Measurements from ENCODE around the gene SRGAP1. TPM values are rescaled to one million over a fixed set of nuclear protein-coding genes. Genes with fewer than 3 reads are reported as not detected.

SRGAP1 gene
- total and polyA plus RNA-seq, 9 donors, result 4.7 to 10.5 (median 5.7) TPM

- H3K4me1 ChIP-seq (ENCODE audit: control insufficient read depth, insufficient read depth, low read length), result peaks cover 10% of the 10 kb centered on the region
- no peaks in the 10 kb centered on the region for H3K36me3 ChIP-seq (ENCODE audit: control insufficient read depth, insufficient read depth, low read length)
- peak; percentile 96 for DNase-seq
- no peaks in the 10 kb centered on the region for H3K9me3 ChIP-seq (replicated peaks; ENCODE audit: control insufficient read depth, low read depth, low read length)
- peak overlapping the region; percentile 81 for H3K27ac ChIP-seq (ENCODE audit: low read length)
- no peak overlapping the region for H3K4me3 ChIP-seq (ENCODE audit: low read length)
- WGBS (ENCODE audit: insufficient coverage), result no CpG with 5 or more reads among the region's 2 CpGs
- H3K27me3 ChIP-seq (ENCODE audit: control insufficient read depth, insufficient read depth, low read length), result no peaks in the 10 kb centered on the region
Measured at GRCh38 chr12:64098709-64099354, 254.3 kb downstream of the SRGAP1 start.

- DNase-seq, result peak; percentile 97
- peak overlapping the region; percentile 81 for H3K27ac ChIP-seq (ENCODE audit: low read length)
Measured at GRCh38 chr12:64099397-64099796, 254.9 kb downstream of the SRGAP1 start.

GRCh38 chr12:64102339-64102738, 257.8 kb downstream of the SRGAP1 start:
- Histone ChIP-seq H3K36me3 (ENCODE audit: control insufficient read depth, insufficient read depth, low read length) (no peaks in the 10 kb centered on the region), H3K4me3 (ENCODE audit: low read length) (no peak overlapping the region), H3K27me3 (ENCODE audit: control insufficient read depth, insufficient read depth, low read length) (no peaks in the 10 kb centered on the region), H3K27ac (ENCODE audit: low read length) (no peak overlapping the region), H3K9me3 (replicated peaks; ENCODE audit: control insufficient read depth, low read depth, low read length) (no peaks in the 10 kb centered on the region), H3K4me1 (ENCODE audit: control insufficient read depth, insufficient read depth, low read length) (peaks cover 13% of the 10 kb centered on the region)
- DNase-seq, result no peak
- no CpG with 5 or more reads among the region's 4 CpGs for WGBS (ENCODE audit: insufficient coverage)

More at GRCh38 chr12:64099397-64099796, 254.9 kb downstream of the SRGAP1 start:
- Histone ChIP-seq H3K36me3 (ENCODE audit: control insufficient read depth, insufficient read depth, low read length) (no peaks in the 10 kb centered on the region), H3K4me1 (ENCODE audit: control insufficient read depth, insufficient read depth, low read length) (peaks cover 12% of the 10 kb centered on the region), H3K27me3 (ENCODE audit: control insufficient read depth, insufficient read depth, low read length) (no peaks in the 10 kb centered on the region), H3K4me3 (ENCODE audit: low read length) (no peak overlapping the region), H3K9me3 (replicated peaks; ENCODE audit: control insufficient read depth, low read depth, low read length) (no peaks in the 10 kb centered on the region)
- 20% methylated on average over 1 of the region's 5 CpGs for WGBS (ENCODE audit: insufficient coverage)

- WGBS (ENCODE audit: insufficient coverage), result 80% methylated on average over 1 of the region's 10 CpGs
- peaks cover 2% of the 10 kb centered on the region for H3K36me3 ChIP-seq (ENCODE audit: control insufficient read depth, insufficient read depth, low read length)
- H3K9me3 ChIP-seq (replicated peaks; ENCODE audit: control insufficient read depth, low read depth, low read length), result no peaks in the 10 kb centered on the region
- H3K4me1 ChIP-seq (ENCODE audit: control insufficient read depth, insufficient read depth, low read length), result peaks cover 7% of the 10 kb centered on the region
- H3K27me3 ChIP-seq (ENCODE audit: control insufficient read depth, insufficient read depth, low read length), result no peaks in the 10 kb centered on the region
- no peak overlapping the region for H3K27ac ChIP-seq (ENCODE audit: low read length)
- H3K4me3 ChIP-seq (ENCODE audit: low read length), result no peak overlapping the region
- peak; percentile 54 for DNase-seq
Measured at GRCh38 chr12:64103825-64104740, 259.6 kb downstream of the SRGAP1 start.

GRCh38 chr12:64105026-64105425, 260.5 kb downstream of the SRGAP1 start:
- Histone ChIP-seq H3K27ac (ENCODE audit: low read length) (no peak overlapping the region), H3K4me1 (ENCODE audit: control insufficient read depth, insufficient read depth, low read length) (peaks cover 3% of the 10 kb centered on the region), H3K27me3 (ENCODE audit: control insufficient read depth, insufficient read depth, low read length) (no peaks in the 10 kb centered on the region), H3K36me3 (ENCODE audit: control insufficient read depth, insufficient read depth, low read length) (peaks cover 5% of the 10 kb centered on the region), H3K9me3 (replicated peaks; ENCODE audit: control insufficient read depth, low read depth, low read length) (no peaks in the 10 kb centered on the region), H3K4me3 (ENCODE audit: low read length) (no peak overlapping the region)
- WGBS (ENCODE audit: insufficient coverage), result 57% methylated on average over 1 of the region's 3 CpGs
- DNase-seq, result no peak

- Histone ChIP-seq H3K27ac (ENCODE audit: low read length) (no peak overlapping the region), H3K4me1 (ENCODE audit: control insufficient read depth, insufficient read depth, low read length) (peaks cover 3% of the 10 kb centered on the region), H3K4me3 (ENCODE audit: low read length) (no peak overlapping the region), H3K36me3 (ENCODE audit: control insufficient read depth, insufficient read depth, low read length) (peaks cover 9% of the 10 kb centered on the region), H3K27me3 (ENCODE audit: control insufficient read depth, insufficient read depth, low read length) (no peaks in the 10 kb centered on the region), H3K9me3 (replicated peaks; ENCODE audit: control insufficient read depth, low read depth, low read length) (no peaks in the 10 kb centered on the region)
- no CpG with 5 or more reads among the region's 1 CpG for WGBS (ENCODE audit: insufficient coverage)
- no peak for DNase-seq
Measured at GRCh38 chr12:64107776-64108175, 263.3 kb downstream of the SRGAP1 start.

GRCh38 chr12:64109706-64110105, 265.2 kb downstream of the SRGAP1 start:
- peaks cover 9% of the 10 kb centered on the region for H3K36me3 ChIP-seq (ENCODE audit: control insufficient read depth, insufficient read depth, low read length)
- no peaks in the 10 kb centered on the region for H3K4me1 ChIP-seq (ENCODE audit: control insufficient read depth, insufficient read depth, low read length)
- H3K4me3 ChIP-seq (ENCODE audit: low read length), result no peak overlapping the region
- 100% methylated on average over 1 of the region's 4 CpGs for WGBS (ENCODE audit: insufficient coverage)
- DNase-seq, result no peak
- no peak overlapping the region for H3K27ac ChIP-seq (ENCODE audit: low read length)
- no peaks in the 10 kb centered on the region for H3K27me3 ChIP-seq (ENCODE audit: control insufficient read depth, insufficient read depth, low read length)
- no peaks in the 10 kb centered on the region for H3K9me3 ChIP-seq (replicated peaks; ENCODE audit: control insufficient read depth, low read depth, low read length)

GRCh38 chr12:64110864-64111263, 266.4 kb downstream of the SRGAP1 start:
- Histone ChIP-seq H3K4me3 (ENCODE audit: low read length) (no peak overlapping the region), H3K27ac (ENCODE audit: low read length) (no peak overlapping the region), H3K27me3 (ENCODE audit: control insufficient read depth, insufficient read depth, low read length) (no peaks in the 10 kb centered on the region), H3K9me3 (replicated peaks; ENCODE audit: control insufficient read depth, low read depth, low read length) (no peaks in the 10 kb centered on the region), H3K4me1 (ENCODE audit: control insufficient read depth, insufficient read depth, low read length) (no peaks in the 10 kb centered on the region), H3K36me3 (ENCODE audit: control insufficient read depth, insufficient read depth, low read length) (peaks cover 9% of the 10 kb centered on the region)
- no peak for DNase-seq

- Histone ChIP-seq H3K9me3 (replicated peaks; ENCODE audit: control insufficient read depth, low read depth, low read length) (no peaks in the 10 kb centered on the region), H3K27ac (ENCODE audit: low read length) (no peak overlapping the region), H3K36me3 (ENCODE audit: control insufficient read depth, insufficient read depth, low read length) (no peaks in the 10 kb centered on the region), H3K27me3 (ENCODE audit: control insufficient read depth, insufficient read depth, low read length) (no peaks in the 10 kb centered on the region), H3K4me3 (ENCODE audit: low read length) (no peak overlapping the region), H3K4me1 (ENCODE audit: control insufficient read depth, insufficient read depth, low read length) (no peaks in the 10 kb centered on the region)
- no peak for DNase-seq
- 100% methylated on average over 1 of the region's 2 CpGs for WGBS (ENCODE audit: insufficient coverage)
Measured at GRCh38 chr12:64116969-64117368, 272.5 kb downstream of the SRGAP1 start.

GRCh38 chr12:64120568-64120967, 276.1 kb downstream of the SRGAP1 start:
- H3K4me3 ChIP-seq (ENCODE audit: low read length), result no peak overlapping the region
- H3K27ac ChIP-seq (ENCODE audit: low read length), result no peak overlapping the region
- H3K9me3 ChIP-seq (replicated peaks; ENCODE audit: control insufficient read depth, low read depth, low read length), result no peaks in the 10 kb centered on the region
- no peak for DNase-seq
- no peaks in the 10 kb centered on the region for H3K36me3 ChIP-seq (ENCODE audit: control insufficient read depth, insufficient read depth, low read length)
- no peaks in the 10 kb centered on the region for H3K27me3 ChIP-seq (ENCODE audit: control insufficient read depth, insufficient read depth, low read length)
- no peaks in the 10 kb centered on the region for H3K4me1 ChIP-seq (ENCODE audit: control insufficient read depth, insufficient read depth, low read length)

Data from muscle of leg (tissue), 11 donors.